ENCODE measurements around the gene QRFP.

QRFP gene

GRCh38 chr9:130933114-130934046 is 36.8 kb upstream of the QRFP start:
- DNase-seq: no peak

- no peak for DNase-seq
Measured at GRCh38 chr9:130932255-130933079, 35.9 kb upstream of the QRFP start.

GRCh38 chr9:130931508-130932254 is 35.1 kb upstream of the QRFP start:
- DNase-seq: no peak

GRCh38 chr9:130930804-130931349 is 34.3 kb upstream of the QRFP start:
- no peak for DNase-seq

- no peak for DNase-seq
Measured at GRCh38 chr9:130930132-130930803, 33.7 kb upstream of the QRFP start.

- DNase-seq: no peak
Measured at GRCh38 chr9:130929571-130930038, 33.0 kb upstream of the QRFP start.

- peak; percentile 83 for DNase-seq
Measured at GRCh38 chr9:130927995-130928900, 31.6 kb upstream of the QRFP start.

- no peak for DNase-seq
Measured at GRCh38 chr9:130927338-130927737, 30.7 kb upstream of the QRFP start.

GRCh38 chr9:130925050-130925678 is 28.6 kb upstream of the QRFP start:
- DNase-seq: no peak

GRCh38 chr9:130924448-130924788 is 27.8 kb upstream of the QRFP start:
- no peak for DNase-seq

GRCh38 chr9:130923611-130924447 is 27.2 kb upstream of the QRFP start:
- DNase-seq: no peak

- DNase-seq: no peak
Measured at GRCh38 chr9:130922893-130923610, 26.4 kb upstream of the QRFP start.

GRCh38 chr9:130921989-130922892 is 25.6 kb upstream of the QRFP start:
- DNase-seq: no peak

- DNase-seq: no peak
Measured at GRCh38 chr9:130921300-130921988, 24.8 kb upstream of the QRFP start.

GRCh38 chr9:130920762-130921299 is 24.2 kb upstream of the QRFP start:
- DNase-seq: no peak

GRCh38 chr9:130920233-130920632 is 23.6 kb upstream of the QRFP start:
- DNase-seq: no peak
